IMR-90 (cell line): ENCODE results near the gene ZRANB3. TPM values are rescaled to one million over a fixed set of nuclear protein-coding genes. Genes with fewer than 3 reads are reported as not detected.

Source experiments
- ATAC-seq: fragments of 200-7000 bp; cut with Tn5 transposase; 2 replicates; pipeline ENCODE4 v1.9.1; 2020; ENCODE audit warnings: low read depth, mild to moderate bottlenecking, moderate library complexity
- BruUV-seq: library from RNA; stranded (reverse); fragments of 400-500 nt; replicated peaks from 2 replicates; lab custom pipeline; 2021; lab: Mats Ljungman, UMichigan
- CTCF ChIA-PET: fragments of 300-600 bp; formaldehyde crosslinking; extraction: SDS; loops from one replicate; lab custom pipeline; 2021; ENCODE audit warnings: antibody characterized with exemption; lab: Yijun Ruan, JAX
- POLR2A ChIA-PET: fragments of 300-600 bp; sonication (Branson Sonifier 250); formaldehyde crosslinking; loops from one replicate; lab custom pipeline; 2022; ENCODE audit warnings: antibody characterized with exemption; ENCODE audit not compliant: unreplicated experiment; lab: Charles Lee
- DNase-seq: peaks from one replicate; pipeline ENCODE4 v3.0.0; 2013
- H2AFZ ChIP-seq: replicated peaks from 2 replicates; pipeline ENCODE3; 2013; ENCODE audit warnings: low read length, mild to moderate bottlenecking; ENCODE audit not compliant: poor library complexity
- H2AK5ac ChIP-seq: 2 replicates; pipeline ENCODE4 v1.6.1; 2013; ENCODE audit warnings: low read depth, low read length, inconsistent platforms
- H2AK9ac ChIP-seq: replicated peaks from 2 replicates; pipeline ENCODE3; 2013; ENCODE audit warnings: mild to moderate bottlenecking, low read depth, low read length, moderate library complexity; ENCODE audit not compliant: poor library complexity
- H2BK120ac ChIP-seq: 2 replicates; pipeline ENCODE4 v1.6.1; 2013; ENCODE audit warnings: low read depth, low read length, inconsistent platforms
- H2BK15ac ChIP-seq: 3 replicates; pipeline ENCODE4 v1.6.1; 2013; ENCODE audit warnings: low read depth, low read length, inconsistent platforms
- H2BK20ac ChIP-seq: 2 replicates; pipeline ENCODE4 v1.6.1; 2013; ENCODE audit warnings: low read depth, mild to moderate bottlenecking, inconsistent platforms, low read length, moderate library complexity
- H2BK5ac ChIP-seq: 2 replicates; pipeline ENCODE4 v1.6.1; 2013; ENCODE audit warnings: mild to moderate bottlenecking, low read depth, low read length, inconsistent platforms; ENCODE audit not compliant: poor library complexity, severe bottlenecking
- H3K14ac ChIP-seq: replicated peaks from 2 replicates; pipeline ENCODE4 v1.6.1; 2013; ENCODE audit warnings: low read depth, low read length, inconsistent platforms
- H3K18ac ChIP-seq: 2 replicates; pipeline ENCODE4 v1.6.1; 2013; ENCODE audit warnings: low read depth, low read length, control low read depth
- H3K23ac ChIP-seq: 2 replicates; pipeline ENCODE4 v1.6.1; 2013; ENCODE audit warnings: low read depth, low read length, inconsistent platforms
- H3K27ac ChIP-seq: 2 replicates; pipeline ENCODE4 v1.5.1; 2013; ENCODE audit warnings: mild to moderate bottlenecking, control low read depth, low read length; ENCODE audit not compliant: insufficient read depth
- H3K27me3 ChIP-seq: 2 replicates; pipeline ENCODE4 v1.6.1; 2013; ENCODE audit warnings: low read length; ENCODE audit not compliant: control insufficient read depth, insufficient read depth
- H3K36me3 ChIP-seq: 2 replicates; pipeline ENCODE4 v1.6.1; 2013; ENCODE audit warnings: low read length, mixed read lengths; ENCODE audit not compliant: control insufficient read depth, insufficient read depth
- H3K4ac ChIP-seq: 2 replicates; pipeline ENCODE4 v1.6.1; 2013; ENCODE audit warnings: low read depth, low read length, inconsistent platforms
- H3K4me1 ChIP-seq: 2 replicates; pipeline ENCODE4 v1.6.1; 2013; ENCODE audit warnings: low read length, mixed read lengths; ENCODE audit not compliant: control insufficient read depth, insufficient read depth
- H3K4me2 ChIP-seq: 2 replicates; pipeline ENCODE4 v1.6.1; 2013; ENCODE audit warnings: low read depth, mild to moderate bottlenecking, control low read depth, low read length, moderate library complexity
- H3K4me3 ChIP-seq: 2 replicates; pipeline ENCODE4 v1.5.1; 2013; ENCODE audit warnings: low read depth, mild to moderate bottlenecking, control low read depth, low read length, moderate library complexity; ENCODE audit not compliant: insufficient read depth
- H3K56ac ChIP-seq: 2 replicates; pipeline ENCODE4 v1.6.1; 2013; ENCODE audit warnings: low read length, inconsistent platforms; ENCODE audit not compliant: insufficient read depth; ENCODE audit errors: extremely low read depth
- H3K79me1 ChIP-seq, 2 experiments: 2 replicates each; pipeline ENCODE4 v1.6.1; 2013; ENCODE audit warnings: low read length in 2 of 2, inconsistent platforms in 1 of 2, low read depth in 1 of 2
- H3K9ac ChIP-seq: 2 replicates; pipeline ENCODE4 v1.6.1; 2013; ENCODE audit warnings: low read depth, low read length, control low read depth
- H3K9me1 ChIP-seq: 2 replicates; pipeline ENCODE4 v1.6.1; 2013; ENCODE audit warnings: low read length, inconsistent platforms; ENCODE audit not compliant: insufficient read depth
- H3K9me3 ChIP-seq: 2 replicates; pipeline ENCODE4 v1.6.1; 2013; ENCODE audit warnings: low read length; ENCODE audit not compliant: control insufficient read depth, insufficient read depth
- H4K20me1 ChIP-seq: 2 replicates; pipeline ENCODE4 v1.6.1; 2013; ENCODE audit warnings: low read length, inconsistent platforms; ENCODE audit not compliant: insufficient read depth
- H4K5ac ChIP-seq: 2 replicates; pipeline ENCODE4 v1.6.1; 2013; ENCODE audit warnings: mild to moderate bottlenecking, low read depth, low read length, control low read depth
- H4K8ac ChIP-seq, 2 experiments: 2 replicates each; pipeline ENCODE4 v1.6.1; 2013; ENCODE audit warnings: low read depth in 2 of 2, low read length in 2 of 2, control low read depth in 1 of 2, inconsistent platforms in 1 of 2
- H4K91ac ChIP-seq: 2 replicates; pipeline ENCODE4 v1.6.1; 2013; ENCODE audit warnings: low read depth, low read length, inconsistent platforms; ENCODE audit not compliant: insufficient read depth
- BHLHE40 ChIP-seq: fragments of 150-350 bp; IDR thresholded peaks from 2 replicates; pipeline ENCODE4 v1.6.1; 2016; ENCODE audit warnings: mild to moderate bottlenecking, low read depth, low read length
- FOS ChIP-seq: fragments of 150-350 bp; IDR thresholded peaks from 2 replicates; pipeline ENCODE4 v1.6.1; 2016; ENCODE audit warnings: low read depth, low read length
- MAFK ChIP-seq: IDR thresholded peaks from 2 replicates; pipeline ENCODE4 v1.6.1; 2012; ENCODE audit warnings: low read depth, low read length, improper control_type of control experiment
- MAZ ChIP-seq: IDR thresholded peaks from 2 replicates; pipeline ENCODE4 v1.6.1; 2012; ENCODE audit warnings: low read depth, mild to moderate bottlenecking, low read length, improper control_type of control experiment, moderate library complexity, borderline replicate concordance
- MXI1 ChIP-seq: IDR thresholded peaks from 2 replicates; pipeline ENCODE4 v1.6.1; 2012; ENCODE audit warnings: low read depth, mild to moderate bottlenecking, low read length, moderate library complexity, borderline replicate concordance
- NFE2L2 ChIP-seq: fragments of 150-350 bp; IDR thresholded peaks from 2 replicates; pipeline ENCODE4 v1.6.1; 2016; ENCODE audit warnings: low read depth, mild to moderate bottlenecking, low read length
- POLR2A ChIP-seq: IDR thresholded peaks from 2 replicates; pipeline ENCODE4 v1.6.1; 2012; ENCODE audit warnings: mild to moderate bottlenecking, low read depth, low read length
- RAD21 ChIP-seq: IDR thresholded peaks from 2 replicates; pipeline ENCODE4 v1.6.1; 2012; ENCODE audit warnings: low read length, improper control_type of control experiment
- RFX5 ChIP-seq: IDR thresholded peaks from 2 replicates; pipeline ENCODE4 v1.8.0; 2012; ENCODE audit warnings: low read depth, mild to moderate bottlenecking, low read length, moderate library complexity
- USF2 ChIP-seq: fragments of 150-350 bp; IDR thresholded peaks from 2 replicates; pipeline ENCODE4 v1.6.1; 2017; ENCODE audit warnings: mild to moderate bottlenecking, antibody characterized with exemption, low read length, low read depth
- WGBS, 2 experiments: methylation state at CpG; one replicate each; pipeline versions ENCODE4 v1.1.5 to v1.1.7; 2013; ENCODE audit warnings: missing lambda C conversion rate in 2 of 2; ENCODE audit not compliant: insufficient read length in 1 of 2; ENCODE audit errors: extremely low coverage in 2 of 2; 5-methylcytosine and 5-hydroxymethylcytosine counted together
- dilution Hi-C: fragments of 300-500 bp; cut with HindIII; formaldehyde crosslinking; loops from one replicate; pipeline ENCODE4 v1.14.3; 2018; ENCODE audit warnings: low sequenced_read_pairs; ENCODE audit not compliant: unreplicated experiment
- in situ Hi-C: fragments of 300-500 bp; cut with MboI; formaldehyde crosslinking; loops from 3 replicates; pipeline ENCODE4 v1.14.3; 2019; ENCODE audit warnings: low sequenced_read_pairs, inconsistent platforms, mixed read lengths
- intact Hi-C: fragments of 100-400 bp; cut with micrococcal nuclease; formaldehyde crosslinking; loops from 2 replicates; pipeline ENCODE4 v1.10.0; 2022
- polyA plus RNA-seq, 3 experiments: library from polyadenylated mRNA; depleted of rRNA; stranded (reverse); fragments of >200 nt; gene quantifications; 2 replicates each; pipeline ENCODE4 v1.2.3, GENCODE V29; 2012; ENCODE audit warnings: low replicate concordance in 1 of 3
- total RNA-seq: library from RNA; depleted of rRNA; stranded (reverse); fragments of >200 nt; gene quantifications from 2 replicates; pipeline ENCODE4 v1.2.3, GENCODE V29; 2012
- TF ChIP-seq, protein P1 (sequence below): fragments of 150-350 bp; IDR thresholded peaks from 2 replicates; pipeline ENCODE4 v1.6.1; 2016; ENCODE audit warnings: low read depth, mild to moderate bottlenecking, low read length, moderate library complexity, borderline replicate concordance

ZRANB3 gene
- total and polyA plus RNA-seq, 2 of the 4 experiments (the other 2 are of a cell fraction): 3.4 to 9.3 TPM

- Histone ChIP-seq H2AK9ac (no peak overlapping the region), H3K18ac (no peak overlapping the region), H2AFZ (no peak overlapping the region), H4K5ac (no peak overlapping the region), H3K23ac (no peak overlapping the region), H3K27ac (no peak overlapping the region), H2BK15ac (no peak overlapping the region), H3K79me1 (peaks cover 15 to 34% of the 10 kb centered on the region in 2 experiments), H4K20me1 (peaks cover 2% of the 10 kb centered on the region; the same call in 1 of the 2 replicates), H3K4me3 (no peak overlapping the region), H3K4me1 (peaks cover 4% of the 10 kb centered on the region; the same call in 1 of the 2 replicates), H4K91ac (no peak overlapping the region), H3K4ac (no peak overlapping the region), H4K8ac (no peak overlapping the region), H3K4me2 (no peak overlapping the region), H3K36me3 (peaks cover 5% of the 10 kb centered on the region; the same call in 1 of the 2 replicates), H3K27me3 (no peaks in the 10 kb centered on the region), H3K14ac (no peak overlapping the region), H3K56ac (no peak overlapping the region), H2AK5ac (no peak overlapping the region), H2BK120ac (no peak overlapping the region), H2BK5ac (no peak overlapping the region), H2BK20ac (no peak overlapping the region), H3K9ac (no peak overlapping the region), H3K9me3 (no peaks in the 10 kb centered on the region), H3K9me1 (no peaks in the 10 kb centered on the region; the same call in 1 of the 2 replicates)
- ChIA-PET POLR2A (no interaction called here), CTCF (no interaction called here)
- DNase-seq: no peak
- dilution Hi-C loops: no loop called here
- in situ Hi-C loops: no loop called here
- WGBS, 2 experiments: no CpG with 5 or more reads among the region's 1 CpG
- no TSS peak for BruUV-seq
- TF ChIP-seq BHLHE40: no peak
- no peak for TF ChIP-seq MAFK
- TF ChIP-seq FOS: no peak
- TF ChIP-seq RFX5: no peak
- TF ChIP-seq POLR2A: no peak
- TF ChIP-seq MAZ: no peak
- no peak for TF ChIP-seq RAD21
- TF ChIP-seq, protein P1, sequence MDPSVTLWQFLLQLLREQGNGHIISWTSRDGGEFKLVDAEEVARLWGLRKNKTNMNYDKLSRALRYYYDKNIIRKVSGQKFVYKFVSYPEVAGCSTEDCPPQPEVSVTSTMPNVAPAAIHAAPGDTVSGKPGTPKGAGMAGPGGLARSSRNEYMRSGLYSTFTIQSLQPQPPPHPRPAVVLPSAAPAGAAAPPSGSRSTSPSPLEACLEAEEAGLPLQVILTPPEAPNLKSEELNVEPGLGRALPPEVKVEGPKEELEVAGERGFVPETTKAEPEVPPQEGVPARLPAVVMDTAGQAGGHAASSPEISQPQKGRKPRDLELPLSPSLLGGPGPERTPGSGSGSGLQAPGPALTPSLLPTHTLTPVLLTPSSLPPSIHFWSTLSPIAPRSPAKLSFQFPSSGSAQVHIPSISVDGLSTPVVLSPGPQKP: no peak
- TF ChIP-seq NFE2L2: no peak
- TF ChIP-seq MXI1: no peak
- TF ChIP-seq USF2: no peak
- ATAC-seq: no peak
- intact Hi-C loops: no loop called here
Observed at GRCh38 chr2:135091681-135092080, 439.3 kb downstream of the ZRANB3 start.
